GM12874 (cell line): Measurements from ENCODE around the gene KRTAP10-1.

Experiments used
- TF ChIP-seq, protein P1 (sequence below): IDR thresholded peaks from 2 replicates; pipeline ENCODE4 v1.5.1; 2011; ENCODE audit warnings: low read depth, mild to moderate bottlenecking, control low read depth, low read length, moderate library complexity; ENCODE audit not compliant: insufficient read depth

KRTAP10-1 gene, protein sequence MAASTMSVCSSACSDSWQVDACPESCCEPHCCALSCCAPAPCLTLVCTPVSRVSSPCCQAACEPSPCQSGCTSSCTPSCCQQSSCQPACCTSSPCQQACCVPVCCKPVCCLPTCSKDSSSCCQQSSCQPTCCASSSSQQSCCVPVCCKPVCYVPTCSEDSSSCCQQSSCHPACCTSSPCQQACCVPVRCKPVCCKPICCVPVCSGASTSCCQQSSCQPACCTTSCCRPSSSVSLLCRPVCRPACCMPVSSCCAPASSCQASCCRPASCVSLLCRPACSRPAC

DNA sequence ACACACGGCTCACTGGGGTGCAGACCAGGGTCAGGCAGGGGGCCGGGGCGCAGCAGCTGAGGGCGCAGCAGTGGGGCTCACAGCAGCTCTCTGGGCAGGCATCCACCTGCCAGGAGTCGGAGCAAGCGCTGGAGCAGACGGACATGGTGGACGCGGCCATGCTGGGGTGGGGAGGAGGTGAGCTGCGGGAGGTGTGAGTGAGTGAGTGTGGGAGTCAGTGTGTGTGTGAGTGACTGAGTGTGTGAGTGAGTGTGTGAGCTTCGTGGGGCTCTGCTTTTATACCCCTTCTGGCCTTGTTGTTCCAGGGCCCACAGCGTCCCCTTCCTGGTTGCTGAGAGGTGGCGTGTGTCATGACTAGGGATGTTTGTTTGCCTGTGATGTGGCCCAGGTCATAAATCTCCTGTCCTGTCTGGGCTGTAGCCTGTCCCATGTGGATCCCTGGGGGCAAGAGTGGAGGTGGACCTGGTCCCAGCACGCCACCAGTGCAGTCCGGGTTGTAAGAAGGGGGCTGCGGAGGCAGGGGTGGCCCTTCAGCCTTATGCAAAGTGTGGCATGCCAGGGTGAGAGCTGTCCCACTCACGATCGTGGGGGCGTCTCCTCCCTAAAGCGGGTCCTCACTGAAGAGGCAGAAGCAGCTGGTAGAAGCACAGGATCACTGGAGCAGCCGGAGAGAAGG is at the start of gene KRTAP10-1:
KRTAP10-1 (minus strand) TSS at position 205 of the 676 bp plus-strand sequence; CDS start at position 160, 45 bp downstream.
- TF ChIP-seq, protein P1, sequence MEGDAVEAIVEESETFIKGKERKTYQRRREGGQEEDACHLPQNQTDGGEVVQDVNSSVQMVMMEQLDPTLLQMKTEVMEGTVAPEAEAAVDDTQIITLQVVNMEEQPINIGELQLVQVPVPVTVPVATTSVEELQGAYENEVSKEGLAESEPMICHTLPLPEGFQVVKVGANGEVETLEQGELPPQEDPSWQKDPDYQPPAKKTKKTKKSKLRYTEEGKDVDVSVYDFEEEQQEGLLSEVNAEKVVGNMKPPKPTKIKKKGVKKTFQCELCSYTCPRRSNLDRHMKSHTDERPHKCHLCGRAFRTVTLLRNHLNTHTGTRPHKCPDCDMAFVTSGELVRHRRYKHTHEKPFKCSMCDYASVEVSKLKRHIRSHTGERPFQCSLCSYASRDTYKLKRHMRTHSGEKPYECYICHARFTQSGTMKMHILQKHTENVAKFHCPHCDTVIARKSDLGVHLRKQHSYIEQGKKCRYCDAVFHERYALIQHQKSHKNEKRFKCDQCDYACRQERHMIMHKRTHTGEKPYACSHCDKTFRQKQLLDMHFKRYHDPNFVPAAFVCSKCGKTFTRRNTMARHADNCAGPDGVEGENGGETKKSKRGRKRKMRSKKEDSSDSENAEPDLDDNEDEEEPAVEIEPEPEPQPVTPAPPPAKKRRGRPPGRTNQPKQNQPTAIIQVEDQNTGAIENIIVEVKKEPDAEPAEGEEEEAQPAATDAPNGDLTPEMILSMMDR, result no peak

DNA sequence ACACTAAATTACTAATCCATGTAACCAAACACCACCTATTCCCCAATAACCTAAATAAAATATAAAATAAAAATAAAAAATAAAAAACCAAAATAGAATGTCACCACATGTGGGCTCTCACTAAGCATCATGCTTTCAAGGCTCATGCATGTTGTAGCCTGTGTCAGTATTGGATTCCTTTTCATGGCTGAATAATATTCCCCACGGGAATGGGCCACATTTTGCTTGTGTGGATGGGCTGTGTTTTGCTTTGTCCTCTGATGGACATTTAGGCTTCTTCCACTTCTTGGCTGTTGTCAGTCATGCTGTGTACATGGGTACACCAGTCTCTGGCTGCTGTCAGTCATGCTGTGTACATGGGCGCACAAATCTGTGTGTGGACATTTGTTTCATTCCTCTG is 49.1 kb upstream of the KRTAP10-1 start:
- TF ChIP-seq, protein P1, result no peak

DNA sequence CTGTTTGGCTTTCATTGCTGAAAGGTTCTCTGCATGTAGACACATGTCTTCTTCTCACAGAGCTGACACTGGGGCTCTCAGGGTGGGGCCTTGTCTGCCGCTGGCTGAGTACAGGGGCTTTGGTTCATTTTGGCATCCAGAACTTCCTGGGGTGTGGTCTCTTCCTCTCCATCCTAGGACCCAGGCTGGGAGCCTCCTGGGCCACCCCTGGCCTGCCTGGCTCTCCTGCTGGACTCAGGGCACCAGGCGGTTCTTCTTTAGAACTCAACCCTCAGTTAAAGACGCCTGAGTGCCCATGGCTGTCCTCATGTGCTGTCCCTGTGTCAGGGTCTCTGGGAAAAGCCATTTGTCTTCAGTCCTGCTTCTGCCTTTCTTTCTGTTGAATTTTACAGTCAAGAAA is 45.9 kb upstream of the KRTAP10-1 start:
- TF ChIP-seq, protein P1, result no peak

DNA sequence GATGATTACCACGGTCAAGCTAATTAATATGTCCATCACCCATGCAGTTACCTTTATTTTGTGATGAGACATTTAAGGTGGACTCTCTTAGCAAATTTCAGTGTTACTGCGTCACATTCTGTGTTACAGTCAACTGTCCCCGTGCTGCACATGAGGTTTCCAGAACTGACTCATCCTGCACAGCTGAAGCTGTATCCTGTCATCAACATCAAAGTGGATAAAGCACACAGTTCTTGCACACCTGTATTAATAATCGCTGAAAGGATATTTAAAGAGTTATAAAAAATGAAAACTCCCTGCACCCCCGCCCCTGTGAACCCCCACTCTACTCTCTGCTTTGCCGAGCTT is 43.8 kb upstream of the KRTAP10-1 start:
- TF ChIP-seq, protein P1, result no peak

DNA sequence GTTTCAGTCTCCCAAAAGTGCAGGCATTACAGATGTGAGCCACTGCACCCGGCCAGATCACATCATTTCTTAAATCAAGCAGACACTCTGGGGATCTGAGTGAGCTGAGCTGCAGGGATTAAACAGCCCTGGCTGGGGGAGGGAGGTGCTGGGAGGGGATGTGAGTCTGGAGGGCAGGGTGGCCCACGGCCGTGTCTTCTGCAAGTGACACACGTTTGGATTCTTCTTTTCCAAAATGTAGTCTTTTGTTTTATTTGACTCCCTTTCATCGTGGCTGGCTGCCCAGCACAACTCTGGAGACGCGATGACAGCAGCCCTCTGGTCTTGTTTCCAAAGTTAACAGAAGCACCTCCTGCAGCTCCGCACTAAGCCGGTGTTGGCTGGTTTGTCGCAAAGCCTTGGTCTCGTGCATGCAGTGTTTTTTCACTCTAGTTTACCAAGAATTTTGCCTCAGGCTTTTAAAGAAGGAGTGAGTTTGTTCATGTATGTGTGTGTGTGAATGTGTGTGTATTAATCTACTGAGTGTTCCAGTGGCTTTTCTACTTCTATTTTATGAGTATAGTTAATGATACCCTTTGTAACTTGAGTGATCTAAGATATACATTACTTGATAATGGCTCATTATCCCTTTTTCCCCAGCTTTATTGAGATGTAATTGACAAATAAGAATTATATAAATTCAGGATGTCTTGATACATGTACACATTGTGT is 43.2 kb upstream of the KRTAP10-1 start:
- TF ChIP-seq, protein P1, result no peak

DNA sequence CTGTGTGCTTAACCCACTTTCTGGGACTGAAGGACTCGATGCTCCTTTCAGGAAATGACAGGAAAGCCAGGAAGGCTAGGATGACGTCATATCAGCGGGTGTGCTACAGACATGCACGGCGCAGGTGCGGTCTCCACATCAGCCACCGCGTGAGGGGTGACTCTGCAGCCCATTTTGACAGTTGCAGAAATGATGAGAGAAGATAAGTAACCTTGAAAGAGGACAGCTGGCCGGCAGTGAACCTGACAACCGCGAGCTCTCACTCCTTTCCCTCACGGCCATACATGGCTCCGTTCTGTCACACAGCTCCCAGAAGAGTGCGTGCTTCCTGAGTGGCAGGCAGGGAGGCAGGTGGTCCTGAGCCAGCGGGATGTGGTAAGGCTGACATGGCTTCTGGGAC is 42.1 kb upstream of the KRTAP10-1 start:
- TF ChIP-seq, protein P1, result no peak

DNA sequence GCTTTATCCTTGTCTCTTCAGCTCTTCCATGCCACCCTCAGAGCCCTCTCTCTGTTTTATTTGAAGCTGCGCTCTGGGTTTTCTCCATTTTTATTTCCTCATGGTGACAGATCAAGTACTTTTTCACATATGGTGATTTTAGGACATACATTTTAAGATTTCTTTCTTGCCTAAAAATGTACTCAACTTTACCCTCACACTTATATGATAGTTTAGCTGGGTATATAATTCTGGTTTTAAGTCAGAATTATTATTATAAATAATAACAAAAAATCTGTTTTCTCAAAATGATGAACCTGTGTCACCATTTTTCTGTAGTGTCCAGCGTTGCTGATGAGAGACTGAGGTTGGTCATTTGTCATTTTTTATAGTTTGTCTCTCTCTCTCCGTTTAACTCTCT is 41.2 kb upstream of the KRTAP10-1 start:
- TF ChIP-seq, protein P1, result no peak
